Activated CD4-positive, alpha-beta T cell treated with anti-CD3 and anti-CD28 coated beads, Interleukin-2, Interleukin-6, amounts not matched to agents 100 ng/mL and 50 ng/mL, durations not matched to agents 16 hours and 8 hours (primary cell): ENCODE data around the gene DOK1.

ENCODE experiments used
- DNase-seq: peaks from one replicate; pipeline ENCODE4 v3.0.0-alpha.2; 2020

Gene DOK1

DNA sequence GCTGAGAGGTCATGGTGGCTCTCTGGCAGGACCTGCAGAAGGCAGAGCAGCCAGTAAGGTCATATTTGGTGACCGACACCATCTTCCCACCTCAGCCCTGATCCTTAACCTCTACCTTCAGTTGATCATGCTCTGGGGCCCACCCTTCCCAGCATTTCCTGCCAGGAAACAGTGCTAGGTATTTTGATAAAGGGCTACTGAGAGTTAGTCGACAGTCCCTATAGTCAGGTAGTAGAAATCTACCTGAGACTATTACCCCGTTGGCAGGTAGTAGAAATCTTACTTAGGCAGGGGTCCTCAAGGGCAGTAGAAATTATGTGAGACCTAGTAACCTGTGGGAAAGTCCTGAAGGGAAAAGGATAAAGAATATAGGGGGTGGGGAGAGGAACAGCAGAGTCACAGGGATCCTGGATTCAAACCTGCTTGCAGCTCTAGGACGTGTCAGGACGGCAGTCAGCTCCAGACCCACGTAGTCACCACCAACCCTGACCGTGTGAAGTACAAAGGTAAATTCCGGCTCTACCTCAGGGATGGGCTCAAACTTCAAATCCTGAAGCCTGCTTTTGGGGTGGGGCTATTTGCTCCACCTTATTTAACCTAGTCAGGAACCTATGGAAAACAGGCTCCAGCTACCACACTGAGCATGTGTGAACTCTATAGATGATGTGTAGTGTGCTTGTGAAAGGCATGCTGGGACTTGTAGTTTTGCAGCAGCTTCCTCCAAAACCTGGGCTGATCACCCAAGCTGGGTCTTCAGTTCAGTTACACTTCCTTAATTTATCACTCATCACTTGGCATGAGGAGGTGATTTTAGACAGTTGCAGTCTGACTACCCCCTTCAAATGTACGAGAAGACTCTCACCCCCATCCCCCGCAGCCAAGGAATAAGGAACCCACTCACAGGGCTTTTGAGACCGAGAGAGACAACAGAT, 28.5 kb upstream of the DOK1 start, which contains the start of gene DQX1:
TSS of gene DQX1 (minus strand) at position 515 of the 932 bp plus-strand sequence. CDS start at position 13, 502 bp downstream.
- DNase-seq: peak; percentile 62

DNA sequence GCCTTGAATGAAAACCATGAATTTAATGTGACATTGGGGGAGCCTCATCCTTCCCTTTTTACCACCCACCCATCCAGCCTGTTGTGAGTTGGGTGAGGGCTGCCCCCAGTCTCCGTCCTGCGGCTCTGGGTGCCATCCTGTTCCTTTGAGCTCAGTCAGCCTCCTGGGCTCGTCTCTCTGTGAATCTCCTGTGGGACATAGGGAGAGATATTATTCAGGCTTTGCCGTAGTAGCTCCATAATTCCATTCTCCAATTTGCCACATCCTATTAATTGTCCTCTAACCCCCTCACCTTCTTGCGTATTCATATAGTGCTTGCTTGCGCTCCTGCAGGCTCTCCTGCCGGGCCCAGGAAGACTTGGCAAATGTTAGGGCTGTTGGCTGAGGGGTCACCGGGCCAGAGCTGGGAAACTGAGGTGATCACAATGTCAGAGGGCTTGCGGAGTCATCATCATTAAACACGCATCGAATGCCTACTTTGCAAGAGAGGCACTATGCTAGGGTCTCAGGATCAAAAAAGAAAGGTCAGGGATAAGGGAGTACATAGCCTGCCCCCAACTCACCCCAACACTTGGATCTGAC, 27.8 kb upstream of the DOK1 start:
- DNase-seq: no peak

DNA sequence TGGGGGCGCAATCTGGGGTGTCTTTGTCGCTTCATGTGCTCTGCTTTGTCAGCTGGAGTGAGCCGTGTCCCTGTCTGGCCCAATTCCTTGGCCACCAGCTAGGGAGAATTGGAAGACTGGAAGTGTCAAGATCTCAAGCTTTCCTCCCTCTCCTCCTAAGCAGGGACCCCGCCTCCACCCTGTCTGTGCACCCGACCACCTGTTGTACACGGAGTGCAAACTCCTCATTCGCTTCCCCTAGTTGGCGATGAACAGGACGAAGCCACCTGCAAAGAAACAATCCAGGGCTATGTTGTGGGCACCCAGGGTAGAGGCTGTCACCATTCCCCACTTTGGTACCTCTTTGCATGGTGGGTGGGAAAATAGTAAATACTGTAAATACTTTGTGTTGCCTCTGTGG, 26.8 kb upstream of the DOK1 start:
- no peak for DNase-seq

DNA sequence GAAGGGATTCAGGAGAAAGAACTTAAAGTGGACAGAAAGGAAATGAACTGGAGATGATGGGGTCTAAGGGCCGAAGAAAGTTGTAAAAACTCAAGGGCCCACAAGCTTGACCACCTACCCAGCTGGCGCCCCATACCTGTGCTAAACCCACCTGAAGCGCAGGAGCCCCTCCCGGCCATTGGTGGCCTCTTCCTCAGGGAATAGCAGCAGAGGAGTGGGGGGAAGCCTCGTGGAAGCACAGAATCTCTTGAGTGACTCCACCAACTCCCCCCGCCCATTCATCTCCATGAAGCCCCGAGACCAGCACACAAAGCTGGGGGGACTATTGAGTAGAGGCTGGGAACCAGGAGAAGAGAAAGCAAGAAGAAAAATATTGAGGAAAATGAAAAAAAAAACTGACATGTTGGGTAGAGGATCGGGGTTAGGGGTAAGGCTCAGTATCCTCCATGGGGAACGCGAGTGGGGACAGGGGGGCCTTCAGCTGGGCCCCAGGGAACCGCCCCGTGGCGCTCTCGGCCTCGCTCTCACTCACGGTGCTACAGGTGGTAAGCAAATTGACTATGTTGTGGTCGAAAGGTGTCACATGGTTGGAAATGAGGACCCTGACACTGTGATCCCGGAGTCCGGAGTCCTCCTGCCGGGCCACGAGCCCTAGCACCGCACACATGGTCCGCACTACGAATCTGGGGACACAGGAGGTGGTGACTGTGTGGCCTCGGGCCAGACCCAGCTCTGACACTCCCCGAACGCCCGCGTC, 25.7 kb upstream of the DOK1 start:
- peak; percentile 27 for DNase-seq

DNA sequence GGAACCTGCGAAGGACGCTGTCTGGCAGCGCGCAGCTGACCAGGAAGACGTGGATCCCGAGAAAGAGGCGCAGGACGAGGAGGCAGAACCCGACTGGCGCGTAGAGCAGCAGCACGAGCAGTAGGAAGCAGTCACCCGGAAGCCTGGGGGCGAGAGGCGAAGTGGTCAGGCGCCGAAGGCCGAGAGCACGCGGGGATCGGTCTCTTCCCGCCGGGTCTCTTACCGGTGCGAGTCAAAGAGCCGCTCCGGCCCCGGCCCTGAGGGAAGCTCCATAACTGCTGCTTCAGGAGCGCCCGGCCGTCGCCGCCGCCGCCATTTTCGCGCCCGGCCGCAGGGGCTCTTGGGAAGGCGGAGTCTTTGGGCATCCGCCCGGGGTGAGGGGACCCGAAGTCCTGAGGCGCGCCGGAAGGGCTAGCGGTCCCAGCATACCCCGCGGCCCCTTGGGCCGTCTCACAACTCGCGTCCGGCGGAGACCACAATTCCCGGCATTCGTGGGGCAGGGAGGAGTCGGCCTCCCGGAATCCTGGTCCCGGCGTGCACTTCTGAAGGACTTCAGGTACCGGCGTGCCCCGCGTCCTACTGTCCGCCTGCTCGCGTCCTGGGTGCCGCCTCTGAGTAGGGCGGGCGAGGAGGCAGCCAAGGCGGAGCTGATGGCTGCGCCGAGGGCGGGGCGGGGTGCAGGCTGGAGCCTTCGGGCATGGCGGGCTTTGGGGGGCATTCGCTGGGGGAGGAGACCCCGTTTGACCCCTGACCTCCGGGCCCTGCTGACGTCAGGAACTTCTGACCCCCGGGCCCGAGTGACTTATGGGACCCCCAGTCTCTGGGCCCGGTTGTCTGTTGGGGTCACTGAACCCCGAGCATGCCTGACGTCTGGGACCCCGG, 24.9 kb upstream of the DOK1 start, which contains the start of the genes AUP1 and HTRA2:
TSS of gene AUP1 (minus strand) at position 350 of the 882 bp plus-strand sequence. CDS start at position 273, 77 bp downstream.
TSS of gene HTRA2 (plus strand) at position 577 of the 882 bp plus-strand sequence. CDS start at position 651, 74 bp downstream.
- peak; percentile 99 for DNase-seq

DNA sequence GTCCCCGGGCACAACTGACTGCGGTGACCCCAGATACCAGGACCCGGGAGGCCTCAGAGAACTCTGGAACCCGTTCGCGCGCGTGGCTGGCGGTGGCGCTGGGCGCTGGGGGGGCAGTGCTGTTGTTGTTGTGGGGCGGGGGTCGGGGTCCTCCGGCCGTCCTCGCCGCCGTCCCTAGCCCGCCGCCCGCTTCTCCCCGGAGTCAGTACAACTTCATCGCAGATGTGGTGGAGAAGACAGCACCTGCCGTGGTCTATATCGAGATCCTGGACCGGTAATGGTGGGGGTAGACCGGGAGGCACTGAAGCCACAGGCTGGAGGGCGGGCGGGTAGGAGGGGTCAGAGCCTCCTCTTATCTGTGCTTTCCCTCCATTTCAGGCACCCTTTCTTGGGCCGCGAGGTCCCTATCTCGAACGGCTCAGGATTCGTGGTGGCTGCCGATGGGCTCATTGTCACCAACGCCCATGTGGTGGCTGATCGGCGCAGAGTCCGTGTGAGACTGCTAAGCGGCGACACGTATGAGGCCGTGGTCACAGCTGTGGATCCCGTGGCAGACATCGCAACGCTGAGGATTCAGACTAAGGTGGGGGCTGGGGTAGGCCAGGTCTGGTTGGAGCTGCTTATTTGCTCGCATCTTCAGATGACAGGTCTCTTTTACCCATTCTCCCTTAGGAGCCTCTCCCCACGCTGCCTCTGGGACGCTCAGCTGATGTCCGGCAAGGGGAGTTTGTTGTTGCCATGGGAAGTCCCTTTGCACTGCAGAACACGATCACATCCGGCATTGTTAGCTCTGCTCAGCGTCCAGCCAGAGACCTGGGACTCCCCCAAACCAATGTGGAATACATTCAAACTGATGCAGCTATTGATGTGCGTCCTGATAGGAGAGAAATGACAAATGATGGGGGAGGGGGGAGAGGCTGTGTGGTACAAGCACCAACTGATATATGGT, 24.0 kb upstream of the DOK1 start:
- DNase-seq: peak; percentile 81

DNA sequence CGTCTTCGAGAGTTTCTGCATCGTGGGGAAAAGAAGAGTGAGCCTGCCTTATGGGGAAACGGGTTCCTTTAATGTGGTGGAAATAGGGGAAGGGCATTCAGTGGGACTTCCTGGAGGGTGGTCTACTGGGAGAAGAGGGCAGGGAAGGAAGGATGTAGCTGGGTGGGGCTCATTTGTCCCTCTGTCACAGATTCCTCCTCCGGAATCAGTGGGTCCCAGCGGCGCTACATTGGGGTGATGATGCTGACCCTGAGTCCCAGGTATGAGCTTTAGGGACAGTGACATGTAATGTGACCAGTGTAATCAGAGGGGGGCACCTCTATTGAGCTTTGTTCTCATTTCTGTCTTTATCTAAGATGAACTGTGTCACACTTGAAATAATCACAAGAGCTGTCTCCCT, 22.9 kb upstream of the DOK1 start:
- DNase-seq: no peak

DNA sequence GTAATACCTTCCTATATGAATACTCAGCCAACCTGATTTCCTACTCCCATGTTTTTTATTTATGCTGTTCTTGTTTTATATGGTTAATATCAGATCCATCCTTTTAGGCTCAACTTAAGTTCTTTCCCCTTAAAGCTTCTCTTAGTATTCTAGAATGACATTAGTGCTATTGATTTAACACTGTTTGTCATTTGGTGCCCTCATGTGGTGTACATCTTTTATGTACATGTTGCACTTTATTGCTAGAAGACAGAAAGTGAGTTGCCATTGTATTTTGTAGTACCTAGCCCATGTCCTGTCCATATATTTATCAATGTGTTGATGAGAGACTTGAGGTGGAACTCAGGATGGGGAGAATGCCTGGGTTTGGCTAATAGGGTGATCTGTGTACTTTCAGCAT, 22.3 kb upstream of the DOK1 start:
- peak; percentile 44 for DNase-seq

DNA sequence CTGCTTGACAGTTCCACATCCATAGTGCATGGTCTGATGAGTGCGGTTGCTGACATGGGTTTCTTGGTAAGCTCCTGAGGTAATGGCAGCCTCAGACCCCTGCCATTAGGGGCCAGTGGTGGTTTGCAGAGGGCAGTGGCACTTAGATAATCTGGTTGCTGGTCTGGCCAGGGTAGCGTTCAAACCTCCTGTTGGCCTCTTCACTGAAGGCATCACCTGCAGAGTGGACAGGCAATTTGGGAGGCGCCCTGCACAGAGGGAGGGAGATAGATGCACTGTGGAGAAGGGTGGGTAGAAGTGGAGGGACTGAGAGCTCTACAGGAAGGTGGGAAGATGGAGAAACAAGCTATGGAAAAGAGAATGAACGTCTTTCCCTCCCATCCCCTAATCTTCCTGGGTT, 21.1 kb upstream of the DOK1 start:
- DNase-seq: no peak

DNA sequence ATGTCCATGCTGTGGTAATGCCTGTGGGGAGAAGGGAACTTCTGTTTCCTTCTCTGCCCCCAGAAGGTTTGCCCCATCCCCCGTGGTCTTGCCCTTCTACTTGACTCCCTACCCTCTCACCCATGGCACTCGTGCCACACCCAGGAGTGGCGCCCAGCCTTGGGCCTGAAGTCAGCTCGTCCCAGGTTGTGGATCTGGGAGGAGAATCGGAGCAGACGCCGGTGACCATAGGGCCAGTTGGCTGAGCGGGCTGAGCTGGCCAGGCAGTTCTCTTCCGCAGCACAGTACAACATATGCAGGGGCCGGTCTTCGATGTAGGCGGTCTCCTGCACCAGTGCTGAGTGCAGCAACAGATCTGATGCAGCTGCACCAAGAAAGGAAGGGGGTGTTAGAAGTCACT, 20.1 kb upstream of the DOK1 start:
- no peak for DNase-seq

DNA sequence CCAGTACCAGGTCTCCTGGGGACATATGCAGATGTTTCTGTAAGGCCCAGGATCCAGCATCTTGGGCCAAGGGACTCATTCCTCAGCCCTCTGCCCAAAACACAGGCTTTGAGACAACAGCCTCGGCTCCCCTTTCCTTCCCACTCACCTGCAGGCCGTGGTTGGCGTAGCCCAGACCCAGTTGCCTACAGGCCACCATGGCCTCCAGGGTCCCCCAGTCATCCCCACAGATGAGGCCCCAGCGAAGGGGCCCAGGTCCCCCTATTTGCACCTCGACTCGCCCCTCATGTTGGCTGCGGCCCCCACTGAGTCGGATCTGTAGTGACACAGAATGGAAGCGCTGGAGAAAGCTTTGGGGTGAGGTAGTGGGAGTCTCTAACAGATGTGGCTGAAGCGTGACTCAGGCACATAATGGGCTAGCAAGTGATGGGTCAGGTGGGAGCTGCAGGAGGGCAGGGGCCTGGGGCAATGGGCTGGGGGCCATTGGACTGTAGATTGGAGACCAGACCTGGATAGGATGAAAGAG, 19.0 kb upstream of the DOK1 start:
- no peak for DNase-seq

DNA sequence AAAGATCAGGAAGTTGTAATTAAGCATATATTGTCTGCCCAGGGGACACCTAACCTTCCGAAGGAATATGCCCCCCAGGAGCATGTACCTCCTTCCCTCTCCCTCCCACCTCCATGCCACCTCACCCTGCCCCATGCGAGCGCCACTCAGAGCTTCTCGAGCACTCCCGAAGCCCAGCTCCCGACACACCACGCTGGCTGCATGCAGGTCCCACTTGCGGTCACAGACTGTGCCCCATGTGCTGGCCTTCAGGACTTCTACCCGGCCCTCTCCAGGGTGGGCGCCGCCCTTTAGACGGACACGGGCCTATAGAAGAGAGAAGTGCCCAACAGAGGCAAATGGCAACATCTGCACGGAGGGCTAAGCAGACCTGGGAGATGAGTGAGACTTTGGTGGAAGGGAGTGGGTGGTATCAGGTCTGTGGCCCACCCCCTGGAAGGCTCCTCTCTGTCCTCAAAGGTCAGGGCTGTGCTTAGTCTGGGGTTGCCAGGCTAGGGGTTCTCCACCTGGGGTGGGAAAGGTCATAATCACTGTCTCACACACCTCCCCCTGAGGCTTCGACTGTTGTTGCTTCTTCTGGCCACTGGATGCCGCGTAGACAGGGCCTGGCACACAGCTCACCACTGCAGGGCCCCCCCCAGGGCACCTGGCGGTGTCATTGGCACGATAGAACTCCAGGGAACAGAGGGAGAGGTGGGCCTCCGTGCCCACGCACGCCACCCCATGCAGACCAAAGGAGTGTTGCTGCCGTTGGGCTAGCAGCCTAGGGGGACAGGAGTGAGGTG, 18.2 kb upstream of the DOK1 start:
- no peak for DNase-seq

DNA sequence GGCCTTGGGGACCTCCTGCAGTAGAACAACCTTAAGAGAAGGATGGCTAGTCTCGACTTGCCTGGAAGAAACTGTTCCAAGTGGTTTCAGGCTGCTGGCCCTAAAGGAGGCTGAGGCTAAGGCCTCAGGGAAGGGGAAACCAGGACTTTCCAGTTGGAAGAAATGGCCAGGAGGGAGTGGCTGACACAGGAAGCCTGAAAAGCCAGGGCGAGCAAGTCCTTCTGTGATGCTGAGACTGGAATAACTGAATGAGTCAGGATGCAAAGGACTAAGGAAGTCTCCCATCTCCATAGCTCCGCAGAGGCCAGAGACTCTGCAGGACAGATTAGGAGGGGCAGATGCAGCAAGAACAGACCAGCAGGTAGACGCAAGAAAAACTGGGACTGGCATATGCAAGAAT, 17.4 kb upstream of the DOK1 start:
- DNase-seq: no peak

DNA sequence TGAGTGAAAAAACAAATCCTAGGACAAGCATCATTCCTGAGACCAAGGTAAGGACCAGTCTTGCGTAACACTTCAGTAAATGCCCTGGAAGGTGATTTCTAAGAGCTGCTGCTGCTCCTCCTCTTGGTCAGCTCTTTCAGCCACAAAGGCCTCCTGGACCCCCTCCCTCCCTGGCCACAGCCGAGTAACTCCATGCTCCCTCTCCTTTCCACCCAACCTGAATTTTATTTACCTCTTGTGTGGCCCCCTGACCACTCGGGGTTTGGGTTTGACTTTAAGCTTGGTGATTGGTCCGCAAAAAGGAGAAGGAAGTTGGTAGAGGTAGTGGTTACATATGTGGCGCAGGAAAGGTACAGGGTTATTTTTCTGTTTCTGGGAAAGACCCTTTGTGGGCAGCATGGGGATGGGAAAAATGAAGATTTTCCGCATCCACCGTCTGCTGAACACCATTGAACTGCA, 15.6 kb upstream of the DOK1 start:
- DNase-seq: no peak

DNA sequence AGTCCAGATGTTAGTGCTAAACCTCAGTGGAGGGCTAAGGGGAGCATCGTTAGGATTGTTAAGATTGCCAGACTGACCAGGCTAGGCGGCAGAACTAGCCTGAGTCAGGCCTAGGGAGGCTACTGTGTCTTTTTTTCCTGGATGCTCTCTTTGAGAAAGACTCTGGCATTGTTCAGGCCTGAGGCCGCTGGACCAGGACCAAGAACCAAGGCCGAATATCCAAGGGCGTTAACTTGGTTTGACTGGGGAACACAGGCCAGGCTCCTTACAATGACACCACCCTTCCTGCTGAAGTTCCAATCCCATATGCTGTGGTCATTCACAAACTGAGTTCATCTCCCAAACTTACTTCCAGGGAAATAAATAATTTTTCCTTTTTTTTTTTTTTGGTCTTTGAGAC, 14.2 kb upstream of the DOK1 start:
- DNase-seq: no peak

DNA sequence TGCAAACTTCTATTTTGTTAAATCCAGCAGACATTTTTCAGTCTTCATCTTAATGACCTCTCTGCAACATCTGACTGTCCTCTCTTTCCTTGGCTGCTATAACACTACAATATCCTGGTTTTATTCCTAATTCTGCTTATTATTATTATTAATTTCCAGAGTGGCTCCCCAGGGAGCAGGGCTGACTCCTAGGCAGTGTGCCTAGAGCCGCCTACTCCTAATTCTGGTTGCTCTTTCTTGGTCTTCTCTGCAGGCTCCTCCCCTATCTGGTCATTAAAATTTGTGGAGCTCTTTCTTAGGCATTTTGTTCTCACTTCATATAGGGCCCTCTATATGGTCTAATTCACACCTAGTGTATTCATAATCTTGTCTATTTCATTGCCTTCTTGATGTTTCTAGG, 11.5 kb upstream of the DOK1 start:
- DNase-seq: no peak

DNA sequence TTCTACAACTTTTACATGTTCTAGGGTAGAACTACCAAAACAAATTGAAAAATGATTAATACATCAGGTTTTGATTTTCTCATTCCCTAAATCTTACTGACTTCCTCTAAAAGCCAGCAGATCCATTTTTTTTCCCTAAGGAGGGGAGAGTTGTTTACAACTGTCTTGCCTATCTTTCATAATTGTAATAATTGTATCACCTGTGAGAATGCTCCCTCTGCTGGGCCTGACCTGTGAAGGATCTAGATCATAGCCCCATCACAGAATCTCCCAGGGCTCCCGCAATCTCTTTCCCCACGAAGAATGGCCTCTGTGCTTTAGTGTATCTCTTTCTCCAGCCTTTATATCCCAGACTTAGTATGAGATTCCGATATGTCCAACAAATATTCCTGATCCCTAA, 9.9 kb upstream of the DOK1 start:
- no peak for DNase-seq

DNA sequence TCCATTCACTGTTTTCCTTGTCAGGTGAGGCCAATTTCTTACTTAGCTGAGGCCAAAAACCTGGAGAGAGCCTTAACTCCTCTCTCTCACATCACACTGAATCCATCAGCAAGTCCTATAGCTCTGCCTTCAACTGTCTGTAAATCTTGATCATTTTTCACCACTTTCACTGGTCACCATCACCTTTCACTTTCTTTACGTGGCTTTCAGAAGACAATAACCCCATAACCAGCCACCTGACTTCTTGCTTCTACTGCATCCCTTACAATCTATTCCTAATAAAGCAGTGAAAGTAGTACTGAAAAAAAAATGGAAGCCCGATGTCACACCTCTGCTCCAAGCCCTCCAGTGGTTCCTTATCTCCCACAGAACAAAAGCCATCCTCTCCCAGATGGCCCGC, 8.5 kb upstream of the DOK1 start:
- DNase-seq: no peak

DNA sequence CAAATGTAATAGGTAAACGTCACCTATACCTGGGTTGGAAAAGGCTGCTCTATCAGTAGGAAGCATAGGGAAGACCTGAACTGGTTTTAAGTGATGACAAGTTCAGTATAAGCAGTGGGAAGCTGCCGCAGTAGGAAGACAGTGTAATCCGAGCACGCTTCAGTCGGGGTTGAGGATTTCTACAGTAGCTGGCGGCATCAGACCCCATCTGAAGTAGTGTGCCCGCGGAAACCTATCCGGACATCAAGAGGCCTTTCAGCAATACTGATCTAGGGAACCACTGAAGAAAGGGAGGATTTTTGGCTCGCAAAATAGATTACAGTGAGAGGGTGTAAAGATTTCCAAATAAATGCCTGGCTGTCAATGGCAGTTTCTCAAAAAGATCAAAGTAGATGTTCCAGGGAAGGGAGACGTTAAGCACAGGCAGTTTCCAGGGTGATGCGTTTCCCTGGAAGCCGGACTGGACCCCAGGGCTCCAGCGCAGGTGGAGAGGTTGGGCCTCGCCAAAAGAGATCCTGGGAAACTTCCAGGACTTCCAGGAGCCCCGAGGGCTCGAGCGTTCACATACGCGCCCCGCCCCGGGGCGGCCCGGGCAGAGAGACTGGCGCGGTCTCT, 6.1 kb upstream of the DOK1 start:
- DNase-seq: no peak
